GM19455 (cell line): Measurements from ENCODE around the gene GNAT3.

Source experiments
- ATAC-seq: cut with Tn5 transposase; IDR thresholded peaks from one replicate; pipeline ENCODE4 v1.9.1; 2021; ENCODE audit not compliant: unreplicated experiment

GNAT3 gene

GRCh38 chr7:80505900-80506500 is 5.9 kb downstream of the GNAT3 start:
- ATAC-seq = no peak

GRCh38 chr7:80500325-80500724 is 11.5 kb downstream of the GNAT3 start:
- no peak for ATAC-seq

- no peak for ATAC-seq
These were observed 12.4 kb downstream of the GNAT3 start for GRCh38 chr7:80499350-80499953.

- no peak for ATAC-seq
These were observed 13.1 kb downstream of the GNAT3 start for GRCh38 chr7:80498481-80499349.

- no peak for ATAC-seq
These were observed 15.3 kb downstream of the GNAT3 start for GRCh38 chr7:80496586-80496985.

GRCh38 chr7:80493121-80493849 is 18.6 kb downstream of the GNAT3 start:
- ATAC-seq = no peak

GRCh38 chr7:80491462-80491861 is 20.4 kb downstream of the GNAT3 start:
- ATAC-seq = no peak

- no peak for ATAC-seq
These were observed 23.0 kb downstream of the GNAT3 start for GRCh38 chr7:80488851-80489370.

GRCh38 chr7:80488406-80488805 is 23.5 kb downstream of the GNAT3 start:
- ATAC-seq = no peak

GRCh38 chr7:80485721-80486120 is 26.1 kb downstream of the GNAT3 start:
- ATAC-seq = no peak

- no peak for ATAC-seq
These were observed 28.9 kb downstream of the GNAT3 start for GRCh38 chr7:80482950-80483349.

- no peak for ATAC-seq
These were observed 30.5 kb downstream of the GNAT3 start for GRCh38 chr7:80481196-80481884.

- no peak for ATAC-seq
These were observed 31.3 kb downstream of the GNAT3 start for GRCh38 chr7:80480566-80480965.

- ATAC-seq = no peak
These were observed 33.2 kb downstream of the GNAT3 start for GRCh38 chr7:80478683-80479082.

GRCh38 chr7:80476035-80476434 is 35.8 kb downstream of the GNAT3 start:
- ATAC-seq = no peak

GRCh38 chr7:80475383-80475782 is 36.5 kb downstream of the GNAT3 start:
- no peak for ATAC-seq

GRCh38 chr7:80473751-80474150 is 38.1 kb downstream of the GNAT3 start:
- ATAC-seq = no peak

- no peak for ATAC-seq
These were observed 39.2 kb downstream of the GNAT3 start for GRCh38 chr7:80472491-80473200.

GRCh38 chr7:80468931-80469714 is 42.7 kb downstream of the GNAT3 start:
- ATAC-seq = no peak
